Osteoblast (primary cell): ENCODE measurements around the gene LGMN. TPM values are rescaled to one million over a fixed set of nuclear protein-coding genes. Genes with fewer than 3 reads are reported as not detected.

Experiments used
- DNase-seq: peaks from one replicate; pipeline ENCODE4 v3.0.0; 2011; ENCODE audit warnings: low spot score, mixed read lengths; ENCODE audit not compliant: insufficient read length; ENCODE audit errors: missing footprints
- H2AFZ ChIP-seq: 2 replicates; pipeline ENCODE4 v1.6.0; 2011; ENCODE audit warnings: mild to moderate bottlenecking, low read length
- H3K27ac ChIP-seq: 2 replicates; pipeline ENCODE4 v1.5.1; 2011; ENCODE audit warnings: mild to moderate bottlenecking, low read depth, low read length, moderate library complexity
- H3K27me3 ChIP-seq: 2 replicates; pipeline ENCODE4 v1.6.0; 2012; ENCODE audit warnings: mild to moderate bottlenecking, control low read depth, inconsistent platforms, low read length, moderate library complexity; ENCODE audit not compliant: insufficient read depth
- H3K36me3 ChIP-seq: 2 replicates; pipeline ENCODE4 v1.5.1; 2011; ENCODE audit warnings: mild to moderate bottlenecking, low read length, control low read depth, moderate library complexity; ENCODE audit not compliant: insufficient read depth
- H3K4me1 ChIP-seq: 2 replicates; pipeline ENCODE4 v1.5.1; 2011; ENCODE audit warnings: mild to moderate bottlenecking, low read length, control low read depth, moderate library complexity; ENCODE audit not compliant: insufficient read depth
- H3K4me2 ChIP-seq: 2 replicates; pipeline ENCODE4 v1.6.0; 2011; ENCODE audit warnings: mild to moderate bottlenecking, low read length; ENCODE audit not compliant: insufficient read depth
- H3K4me3 ChIP-seq: fragments of 200-600 bp; sonication (generic); 3 replicates; pipeline ENCODE4 v1.5.1; 2012; ENCODE audit warnings: mild to moderate bottlenecking, low read length, inconsistent platforms; ENCODE audit not compliant: insufficient read depth
- H3K79me2 ChIP-seq: 2 replicates; pipeline ENCODE4 v1.6.0; 2012; ENCODE audit warnings: mild to moderate bottlenecking, low read length, control low read depth, inconsistent platforms; ENCODE audit not compliant: insufficient read depth
- H3K9me3 ChIP-seq: 2 replicates; pipeline ENCODE4 v1.5.1; 2011; ENCODE audit warnings: low read depth, low read length, control low read depth
- H4K20me1 ChIP-seq: 2 replicates; pipeline ENCODE4 v1.6.0; 2012; ENCODE audit warnings: mild to moderate bottlenecking, low read length, control low read depth; ENCODE audit not compliant: insufficient read depth
- total RNA-seq: library from RNA; depleted of rRNA; stranded (reverse); fragments of >200 nt; gene quantifications from 2 replicates; pipeline ENCODE4 v1.2.3, GENCODE V29; 2012
- TF ChIP-seq, protein P1 (sequence below): IDR thresholded peaks from 2 replicates; pipeline ENCODE4 v1.5.1; 2011; ENCODE audit warnings: mild to moderate bottlenecking, low read depth, low read length, moderate library complexity; ENCODE audit errors: extremely low read depth

LGMN gene
- total RNA-seq, 1 donor = 89.4 TPM

DNA sequence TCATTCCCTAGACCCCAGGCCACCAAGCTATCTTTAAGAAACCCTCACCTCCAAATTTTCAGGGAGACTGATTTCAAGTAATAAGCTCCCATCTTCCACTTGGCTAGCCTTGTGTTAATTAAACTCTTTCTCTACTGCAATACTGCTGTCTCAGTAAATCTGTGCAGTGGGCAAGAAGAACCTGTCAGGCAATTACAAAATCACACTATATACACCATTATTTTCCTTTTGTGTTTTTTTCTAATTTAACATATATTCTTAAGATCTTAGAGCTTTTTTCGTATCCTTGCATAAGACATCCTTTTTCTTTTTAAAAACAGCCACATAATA is 38.0 kb upstream of the LGMN start:
- H4K20me1 ChIP-seq = no peaks in the 10 kb centered on the region
- TF ChIP-seq, protein P1, sequence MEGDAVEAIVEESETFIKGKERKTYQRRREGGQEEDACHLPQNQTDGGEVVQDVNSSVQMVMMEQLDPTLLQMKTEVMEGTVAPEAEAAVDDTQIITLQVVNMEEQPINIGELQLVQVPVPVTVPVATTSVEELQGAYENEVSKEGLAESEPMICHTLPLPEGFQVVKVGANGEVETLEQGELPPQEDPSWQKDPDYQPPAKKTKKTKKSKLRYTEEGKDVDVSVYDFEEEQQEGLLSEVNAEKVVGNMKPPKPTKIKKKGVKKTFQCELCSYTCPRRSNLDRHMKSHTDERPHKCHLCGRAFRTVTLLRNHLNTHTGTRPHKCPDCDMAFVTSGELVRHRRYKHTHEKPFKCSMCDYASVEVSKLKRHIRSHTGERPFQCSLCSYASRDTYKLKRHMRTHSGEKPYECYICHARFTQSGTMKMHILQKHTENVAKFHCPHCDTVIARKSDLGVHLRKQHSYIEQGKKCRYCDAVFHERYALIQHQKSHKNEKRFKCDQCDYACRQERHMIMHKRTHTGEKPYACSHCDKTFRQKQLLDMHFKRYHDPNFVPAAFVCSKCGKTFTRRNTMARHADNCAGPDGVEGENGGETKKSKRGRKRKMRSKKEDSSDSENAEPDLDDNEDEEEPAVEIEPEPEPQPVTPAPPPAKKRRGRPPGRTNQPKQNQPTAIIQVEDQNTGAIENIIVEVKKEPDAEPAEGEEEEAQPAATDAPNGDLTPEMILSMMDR = no peak
- peaks cover 13% of the 10 kb centered on the region for H3K4me1 ChIP-seq
- peak overlapping the region; percentile 63 for H3K4me2 ChIP-seq
- H3K79me2 ChIP-seq = no peaks in the 10 kb centered on the region
- no peaks in the 10 kb centered on the region for H3K27me3 ChIP-seq
- no peaks in the 10 kb centered on the region for H3K36me3 ChIP-seq
- H3K4me3 ChIP-seq = peak overlapping the region; percentile 48
- peaks cover 3% of the 10 kb centered on the region for H3K9me3 ChIP-seq
- peak overlapping the region; percentile 32 for H2AFZ ChIP-seq
- peak overlapping the region; percentile 85 for H3K27ac ChIP-seq
- DNase-seq = no peak

DNA sequence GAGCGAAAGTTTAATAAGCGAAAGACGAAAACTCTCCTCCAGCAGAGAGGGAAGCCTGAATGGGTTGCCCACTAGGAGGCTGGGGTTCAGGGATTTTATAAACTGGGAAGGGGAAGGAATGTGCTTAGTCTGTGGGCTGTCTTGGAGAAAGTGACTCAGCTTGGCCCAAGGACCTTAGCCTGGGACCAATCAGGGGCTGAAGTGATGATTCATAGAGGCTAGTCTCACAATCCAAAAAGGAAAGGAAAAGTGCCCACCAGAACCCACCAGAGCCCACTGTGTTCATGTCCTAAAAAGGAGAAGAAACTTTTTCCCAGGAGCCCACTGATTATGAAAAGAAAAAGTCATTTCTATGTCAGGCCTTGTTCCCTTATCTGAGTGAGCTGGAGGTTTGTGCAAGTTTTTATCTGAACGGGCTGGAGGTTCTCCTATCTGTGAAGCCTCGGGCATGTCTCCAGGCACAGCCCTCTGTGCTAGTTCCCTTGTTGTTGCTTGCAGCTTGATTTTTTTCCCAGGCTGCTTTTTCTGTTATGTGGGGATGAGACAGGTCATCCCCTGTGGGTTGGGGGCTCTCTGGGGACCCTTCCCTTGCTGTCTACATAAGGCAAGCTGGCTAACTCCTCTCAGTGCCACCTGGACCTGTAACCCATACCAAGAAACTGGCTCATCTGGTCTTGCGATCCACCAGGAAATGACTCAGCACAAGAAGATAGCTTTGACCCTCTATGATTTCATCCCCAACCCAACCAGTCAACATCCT is 37.4 kb upstream of the LGMN start:
- H3K4me3 ChIP-seq = peak overlapping the region; percentile 48
- no peaks in the 10 kb centered on the region for H3K79me2 ChIP-seq
- TF ChIP-seq, protein P1 = peak; percentile 28
- H4K20me1 ChIP-seq = no peaks in the 10 kb centered on the region
- peak overlapping the region; percentile 85 for H3K27ac ChIP-seq
- peak overlapping the region; percentile 32 for H2AFZ ChIP-seq
- H3K9me3 ChIP-seq = peaks cover 3% of the 10 kb centered on the region
- peaks cover 15% of the 10 kb centered on the region for H3K4me1 ChIP-seq
- peak; percentile 85 for DNase-seq
- no peaks in the 10 kb centered on the region for H3K27me3 ChIP-seq
- H3K36me3 ChIP-seq = no peaks in the 10 kb centered on the region
- H3K4me2 ChIP-seq = peak overlapping the region; percentile 63

DNA sequence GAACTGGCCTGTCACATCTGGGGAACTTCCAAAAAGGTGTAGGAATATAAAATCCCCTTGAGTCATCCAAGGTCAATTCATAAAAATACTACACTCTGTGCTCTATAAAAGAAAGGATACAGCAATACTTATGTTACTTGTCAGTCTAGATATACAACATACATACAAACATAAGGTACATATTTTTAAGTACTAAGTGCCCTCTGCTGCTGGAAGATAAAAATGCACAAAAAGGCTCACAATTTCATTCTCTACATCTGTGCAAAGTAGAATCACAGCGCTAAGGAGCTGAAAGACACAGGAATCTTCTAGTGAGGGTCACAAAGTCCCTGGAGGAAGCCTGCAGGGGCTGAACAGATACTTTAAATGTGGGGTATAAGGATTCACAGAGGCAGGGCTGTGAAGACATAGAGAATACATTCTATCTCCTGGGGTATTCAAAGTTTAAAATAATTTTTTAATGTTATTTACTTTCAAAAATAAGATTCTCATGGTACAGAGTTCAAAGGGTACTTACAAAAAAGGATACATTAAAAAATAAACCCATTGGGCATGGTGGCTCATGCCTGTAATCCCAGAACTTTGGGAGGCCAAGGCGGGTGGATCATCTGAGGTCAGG is 35.5 kb upstream of the LGMN start:
- H3K4me3 ChIP-seq = no peak overlapping the region
- no peaks in the 10 kb centered on the region for H3K27me3 ChIP-seq
- H3K9me3 ChIP-seq = no peaks in the 10 kb centered on the region
- no peaks in the 10 kb centered on the region for H4K20me1 ChIP-seq
- H3K79me2 ChIP-seq = no peaks in the 10 kb centered on the region
- peak overlapping the region; percentile 71 for H2AFZ ChIP-seq
- peaks cover 22% of the 10 kb centered on the region for H3K4me1 ChIP-seq
- peak; percentile 46 for DNase-seq
- H3K36me3 ChIP-seq = no peaks in the 10 kb centered on the region
- H3K4me2 ChIP-seq = no peak overlapping the region
- TF ChIP-seq, protein P1 = peak; percentile 67
- no peak overlapping the region for H3K27ac ChIP-seq

DNA sequence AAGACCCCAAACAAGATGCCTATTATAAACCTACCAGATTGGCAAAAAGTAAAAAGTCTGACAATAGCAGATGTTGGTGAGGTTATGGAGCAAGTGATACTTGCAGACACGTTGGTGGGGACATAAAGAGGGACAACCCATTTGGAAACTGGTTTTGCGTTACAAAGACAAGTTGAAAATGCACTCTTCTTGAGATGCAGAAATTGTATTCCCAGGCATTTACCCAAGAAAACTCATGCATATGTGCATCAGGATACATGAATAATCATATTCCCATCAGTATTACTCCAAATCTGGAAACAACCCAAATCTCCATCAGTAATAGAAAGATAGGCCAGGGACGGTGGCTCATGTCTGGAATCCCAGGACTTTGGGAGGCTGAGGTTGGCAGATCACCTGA is 32.9 kb upstream of the LGMN start:
- TF ChIP-seq, protein P1 = no peak
- no peaks in the 10 kb centered on the region for H3K27me3 ChIP-seq
- H3K4me3 ChIP-seq = no peak overlapping the region
- H3K27ac ChIP-seq = no peak overlapping the region
- no peak overlapping the region for H3K4me2 ChIP-seq
- H3K79me2 ChIP-seq = no peaks in the 10 kb centered on the region
- no peaks in the 10 kb centered on the region for H4K20me1 ChIP-seq
- no peaks in the 10 kb centered on the region for H3K9me3 ChIP-seq
- H3K36me3 ChIP-seq = no peaks in the 10 kb centered on the region
- no peak for DNase-seq
- peaks cover 21% of the 10 kb centered on the region for H3K4me1 ChIP-seq
- no peak overlapping the region for H2AFZ ChIP-seq
